ENCODE results near the gene SOWAHA.

DNA sequence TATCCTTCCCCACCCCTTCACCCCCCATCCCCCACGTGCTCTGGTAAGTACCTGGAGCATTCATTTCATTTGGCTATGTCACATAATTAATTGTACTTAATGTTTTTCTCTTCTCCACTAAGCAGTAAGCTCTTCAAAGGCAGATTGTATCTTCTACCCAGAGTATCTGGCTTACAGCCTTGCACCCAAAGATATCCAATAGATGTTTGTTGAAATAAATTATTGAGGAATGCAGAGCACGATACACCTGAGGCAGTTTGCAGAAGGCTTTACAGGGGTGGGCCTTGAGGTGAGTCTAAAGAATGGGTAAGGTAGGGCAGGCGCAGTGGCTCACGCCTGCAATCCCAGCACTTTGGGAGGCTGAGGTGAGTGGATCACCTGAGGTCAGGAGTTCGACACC lies 2.5 kb upstream of the SOWAHA start:
- no peak for TF ChIP-seq CTCF (IDR thresholded peaks at IDR 0.05 in 2 of 3, conservative IDR thresholded peaks at IDR 0.05 in 1 of 3; ENCODE audit: borderline replicate concordance in 1 of 3, insufficient read depth in 1 of 3, low read depth in 2 of 3, low read length in 2 of 3)
- no peak for TF ChIP-seq SRF (IDR thresholded peaks at IDR 0.05; ENCODE audit: low read depth)
- TF ChIP-seq RAD21 (IDR thresholded peaks at IDR 0.05; ENCODE audit: low read depth), result no peak
- no peak for TF ChIP-seq POLR2A (IDR thresholded peaks at IDR 0.05; ENCODE audit: borderline replicate concordance, extremely low read depth, insufficient read depth, insufficient read length)
- TF ChIP-seq JUND (IDR thresholded peaks at IDR 0.05), result no peak
- no peak for TF ChIP-seq EGR1 (IDR thresholded peaks at IDR 0.05; ENCODE audit: low read depth)
- no peak for TF ChIP-seq TCF7L2 (IDR thresholded peaks at IDR 0.05; ENCODE audit: borderline replicate concordance, extremely low read depth, insufficient read depth, insufficient read length)
- TF ChIP-seq EZH2 (IDR thresholded peaks at IDR 0.05), result no peak
- TF ChIP-seq ELF1 (IDR thresholded peaks at IDR 0.05; ENCODE audit: borderline replicate concordance, low read depth), result no peak

All from HCT116 (cell line).